CD14-positive monocyte (primary cell): Measurements from ENCODE around the gene TMEM14B. TPM values are rescaled to one million over a fixed set of nuclear protein-coding genes. Genes with fewer than 3 reads are reported as not detected.

Experiments
- DNase-seq, 3 donors: peaks; one replicate each; pipeline ENCODE4 v3.0.0-alpha.2; 2011 to 2022
- H2AFZ ChIP-seq: 2 replicates; pipeline ENCODE4 v1.6.0; 2012; ENCODE audit warnings: mild to moderate bottlenecking, low read depth, low read length, inconsistent platforms; ENCODE audit not compliant: insufficient read depth, poor library complexity, severe bottlenecking
- H3K27ac ChIP-seq, 2 donors: 1 replicate in 1 of 2; 2 replicates in 1 of 2; pipeline ENCODE4 v1.5.1; 2012 to 2013; ENCODE audit warnings: low read length in 2 of 2, control low read depth in 1 of 2, inconsistent platforms in 1 of 2, low read depth in 1 of 2, mild to moderate bottlenecking in 1 of 2
- H3K27me3 ChIP-seq, 2 donors: one replicate each; pipeline versions ENCODE4 v1.6.0 to v1.6.1; 2011 to 2013; ENCODE audit warnings: low read length in 2 of 2; ENCODE audit not compliant: control insufficient read depth in 2 of 2, insufficient read depth in 2 of 2
- H3K36me3 ChIP-seq, 2 donors: replicated peaks in 1 of 2; 1 replicate in 1 of 2; 2 replicates in 1 of 2; pipeline versions ENCODE4 v1.5.1 to v1.6.1; 2012 to 2013; ENCODE audit warnings: low read length in 2 of 2, control low read depth in 1 of 2, inconsistent platforms in 1 of 2, mild to moderate bottlenecking in 1 of 2; ENCODE audit not compliant: insufficient read depth in 2 of 2, control insufficient read depth in 1 of 2
- H3K4me1 ChIP-seq, 2 donors: 1 replicate in 1 of 2; 2 replicates in 1 of 2; pipeline versions ENCODE4 v1.5.1 to v1.6.1; 2012 to 2013; ENCODE audit warnings: low read length in 2 of 2, control low read depth in 1 of 2, inconsistent platforms in 1 of 2, mild to moderate bottlenecking in 1 of 2, moderate library complexity in 1 of 2; ENCODE audit not compliant: insufficient read depth in 2 of 2, control insufficient read depth in 1 of 2
- H3K4me2 ChIP-seq: replicated peaks from 2 replicates; pipeline ENCODE3; 2012; ENCODE audit warnings: low read length, moderate library complexity, mild to moderate bottlenecking; ENCODE audit not compliant: poor library complexity, severe bottlenecking; ENCODE audit errors: extremely low read depth
- H3K4me3 ChIP-seq, 3 experiments: fragments of 200-600 bp in 1 of 3; sonication (generic) in 1 of 3; replicated peaks in 1 of 3; 1 replicate in 2 of 3; 2 replicates in 1 of 3; pipeline ENCODE4 v1.5.1; 2011 to 2013; ENCODE audit warnings: low read length in 3 of 3, mild to moderate bottlenecking in 3 of 3, control low read depth in 2 of 3, low read depth in 2 of 3, inconsistent platforms in 1 of 3, moderate library complexity in 1 of 3
- H3K79me2 ChIP-seq: 2 replicates; pipeline ENCODE4 v1.6.0; 2012; ENCODE audit warnings: mild to moderate bottlenecking, control low read depth, inconsistent platforms, low read length, moderate library complexity; ENCODE audit not compliant: insufficient read depth
- H3K9ac ChIP-seq: 2 replicates; pipeline ENCODE4 v1.6.0; 2017; ENCODE audit warnings: low read length, mild to moderate bottlenecking; ENCODE audit not compliant: insufficient read depth, poor library complexity, severe bottlenecking
- H3K9me3 ChIP-seq, 2 donors: replicated peaks in 1 of 2; 1 replicate in 1 of 2; 2 replicates in 1 of 2; pipeline versions ENCODE4 v1.5.1 to v1.6.1; 2012 to 2013; ENCODE audit warnings: low read length in 2 of 2, control low read depth in 1 of 2; ENCODE audit not compliant: control insufficient read depth in 1 of 2, insufficient read depth in 1 of 2
- H4K20me1 ChIP-seq: 2 replicates; pipeline ENCODE4 v1.6.0; 2012; ENCODE audit warnings: mild to moderate bottlenecking, low read length, control low read depth, moderate library complexity; ENCODE audit not compliant: insufficient read depth
- H3K27ac Mint-ChIP-seq, 7 donors: one replicate each; pipeline ENCODE4 v1.8.0; 2020; ENCODE audit warnings: mild to moderate bottlenecking in 7 of 7, mixed read lengths in 7 of 7, moderate library complexity in 6 of 7, inconsistent platforms in 2 of 7
- H3K27me3 Mint-ChIP-seq, 3 donors: one replicate each; pipeline ENCODE4 v1.8.0; 2021 to 2022; ENCODE audit warnings: low read depth in 3 of 3, mild to moderate bottlenecking in 3 of 3, mixed read lengths in 3 of 3, moderate library complexity in 3 of 3, inconsistent platforms in 1 of 3
- H3K36me3 Mint-ChIP-seq, 2 donors: one replicate each; pipeline ENCODE4 v1.8.0; 2020; ENCODE audit warnings: mixed read lengths in 2 of 2, inconsistent platforms in 1 of 2, mild to moderate bottlenecking in 1 of 2
- H3K4me1 Mint-ChIP-seq: one replicate; pipeline ENCODE4 v1.8.0; 2020; ENCODE audit warnings: mild to moderate bottlenecking, mixed read lengths
- H3K4me3 Mint-ChIP-seq, 2 donors: one replicate each; pipeline ENCODE4 v1.8.0; 2020; ENCODE audit warnings: mild to moderate bottlenecking in 2 of 2, mixed read lengths in 2 of 2, moderate library complexity in 1 of 2
- H3K9me3 Mint-ChIP-seq, 7 donors: one replicate each; pipeline ENCODE4 v1.8.0; 2020 to 2022; ENCODE audit warnings: mixed read lengths in 7 of 7, mild to moderate bottlenecking in 6 of 7, moderate library complexity in 6 of 7, inconsistent platforms in 2 of 7
- WGBS: methylation state at CpG from one replicate; pipeline ENCODE4 v1.1.5; 2013; ENCODE audit warnings: missing lambda C conversion rate; ENCODE audit not compliant: insufficient coverage; 5-methylcytosine and 5-hydroxymethylcytosine counted together
- intact Hi-C, 2 donors: fragments of 100-400 bp; cut with micrococcal nuclease; formaldehyde crosslinking; loops; one replicate each; pipeline versions ENCODE4 v1.15.0 to v1.15.1; 2023
- polyA plus RNA-seq, 3 donors: library from polyadenylated mRNA; depleted of rRNA in 1 of 3; unstranded in 2 of 3; stranded (reverse) in 1 of 3; fragments of 300-500 nt in 2 of 3; fragments of >200 nt in 1 of 3; fragmentation: Illumina TruSeq in 2 of 3; gene quantifications; 1 replicate in 2 of 3; 2 replicates in 1 of 3; pipeline ENCODE4 v1.2.3, GENCODE V29; 2012 to 2021
- TF ChIP-seq, protein P1 (sequence below): fragments of 200-600 bp; IDR thresholded peaks from one replicate; pipeline ENCODE4 v1.8.0; 2022; ENCODE audit warnings: antibody characterized with exemption, mild to moderate bottlenecking

TMEM14B gene
- polyA plus RNA-seq, 3 donors, result 38.8 to 185 (median 141) TPM

DNA sequence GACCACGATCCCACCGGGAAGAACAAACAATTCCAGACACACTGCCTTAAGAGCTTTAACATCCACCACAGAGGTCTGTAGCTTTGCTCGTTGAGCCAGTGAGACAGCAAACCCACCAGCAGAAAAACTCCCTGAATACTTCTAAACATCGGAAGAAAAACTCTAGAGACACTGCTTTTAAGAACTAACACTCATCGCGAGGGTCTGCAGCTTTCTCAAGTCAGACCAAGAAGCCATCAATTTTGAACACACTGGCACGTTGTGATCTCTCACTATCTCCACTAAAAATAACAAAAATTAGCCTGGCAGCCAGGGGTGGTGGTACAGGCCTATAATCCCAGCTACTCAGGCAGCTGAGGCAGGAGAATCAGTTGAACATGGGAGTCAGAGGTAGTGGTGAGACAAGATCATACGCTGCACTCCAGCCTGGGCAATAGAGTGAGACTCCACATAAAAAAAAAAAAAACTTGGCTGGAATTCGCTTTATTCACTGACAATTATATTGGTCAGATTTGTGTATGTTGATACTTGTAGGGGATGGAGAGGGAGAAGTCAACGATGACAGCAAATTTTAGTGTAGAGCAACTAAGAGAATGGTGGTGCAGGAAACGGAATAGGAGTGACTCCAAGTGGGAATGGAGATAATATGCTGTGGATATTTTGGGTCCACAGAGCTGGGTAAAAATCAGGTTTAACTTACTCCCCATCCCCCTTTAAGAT lies 25.6 kb upstream of the TMEM14B start:
- peaks cover 0 to 2% (median 0%) of the 10 kb centered on the region in 3 donors for H3K27me3 Mint-ChIP-seq
- peaks cover 49% of the 10 kb centered on the region for H3K4me1 Mint-ChIP-seq
- peak overlapping the region; percentile 54 to 91 (median 69) for H3K4me3 ChIP-seq
- 100% methylated on average over 4 of the region's 11 CpGs for WGBS
- H3K4me2 ChIP-seq, result peak overlapping the region; percentile 89
- H3K27me3 ChIP-seq, result no peaks in the 10 kb centered on the region
- H3K9me3 Mint-ChIP-seq, result peaks cover 14 to 26% (median 18%) of the 10 kb centered on the region in 7 donors
- H3K36me3 ChIP-seq, result peaks cover 0 to 4% of the 10 kb centered on the region in 2 donors
- TF ChIP-seq, protein P1, sequence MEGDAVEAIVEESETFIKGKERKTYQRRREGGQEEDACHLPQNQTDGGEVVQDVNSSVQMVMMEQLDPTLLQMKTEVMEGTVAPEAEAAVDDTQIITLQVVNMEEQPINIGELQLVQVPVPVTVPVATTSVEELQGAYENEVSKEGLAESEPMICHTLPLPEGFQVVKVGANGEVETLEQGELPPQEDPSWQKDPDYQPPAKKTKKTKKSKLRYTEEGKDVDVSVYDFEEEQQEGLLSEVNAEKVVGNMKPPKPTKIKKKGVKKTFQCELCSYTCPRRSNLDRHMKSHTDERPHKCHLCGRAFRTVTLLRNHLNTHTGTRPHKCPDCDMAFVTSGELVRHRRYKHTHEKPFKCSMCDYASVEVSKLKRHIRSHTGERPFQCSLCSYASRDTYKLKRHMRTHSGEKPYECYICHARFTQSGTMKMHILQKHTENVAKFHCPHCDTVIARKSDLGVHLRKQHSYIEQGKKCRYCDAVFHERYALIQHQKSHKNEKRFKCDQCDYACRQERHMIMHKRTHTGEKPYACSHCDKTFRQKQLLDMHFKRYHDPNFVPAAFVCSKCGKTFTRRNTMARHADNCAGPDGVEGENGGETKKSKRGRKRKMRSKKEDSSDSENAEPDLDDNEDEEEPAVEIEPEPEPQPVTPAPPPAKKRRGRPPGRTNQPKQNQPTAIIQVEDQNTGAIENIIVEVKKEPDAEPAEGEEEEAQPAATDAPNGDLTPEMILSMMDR, result no peak
- no peak for DNase-seq
- H3K79me2 ChIP-seq, result peaks cover 15% of the 10 kb centered on the region
- H3K9ac ChIP-seq, result peak overlapping the region; percentile 72
- peak overlapping the region; percentile 95 for H2AFZ ChIP-seq
- H3K9me3 ChIP-seq, result peaks cover 7 to 21% of the 10 kb centered on the region in 2 donors
- H3K27ac ChIP-seq, result peak overlapping the region; percentile 61 to 79
- peak overlapping the region; percentile 91 to 97 for H3K4me3 Mint-ChIP-seq
- H3K27ac Mint-ChIP-seq, result peak overlapping the region; percentile 85 to 94 (median 91)
- peaks cover 12 to 18% of the 10 kb centered on the region in 2 donors for H3K36me3 Mint-ChIP-seq
- no peaks in the 10 kb centered on the region for H4K20me1 ChIP-seq
- H3K4me1 ChIP-seq, result peaks cover 24 to 36% of the 10 kb centered on the region in 2 donors
- intact Hi-C loops, result no loop called here

DNA sequence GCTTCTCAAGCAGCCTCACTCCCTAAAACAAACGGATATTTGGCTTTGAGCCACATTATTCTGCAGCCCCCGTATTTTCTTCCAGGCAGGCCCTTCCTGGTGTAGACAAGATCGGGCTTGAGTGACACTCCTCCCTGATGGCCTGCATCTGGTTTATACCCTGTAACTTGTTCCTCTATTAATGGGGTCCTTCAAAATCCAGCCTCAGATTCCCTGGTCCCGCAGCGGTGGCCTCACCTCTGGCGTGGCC lies 25.1 kb upstream of the TMEM14B start:
- no peak for DNase-seq
- H3K79me2 ChIP-seq, result peaks cover 15% of the 10 kb centered on the region
- H3K27me3 ChIP-seq, result no peaks in the 10 kb centered on the region
- peak overlapping the region; percentile 95 for H2AFZ ChIP-seq
- H3K36me3 ChIP-seq, result peaks cover 0 to 4% of the 10 kb centered on the region in 2 donors
- H3K9me3 ChIP-seq, result peaks cover 7 to 20% of the 10 kb centered on the region in 2 donors
- 0% methylated on average over 6 of the region's 6 CpGs for WGBS
- peaks cover 28 to 41% of the 10 kb centered on the region in 2 donors for H3K4me1 ChIP-seq
- peak overlapping the region; percentile 54 to 91 (median 69) for H3K4me3 ChIP-seq
- Mint-ChIP-seq H3K4me1 (peaks cover 52% of the 10 kb centered on the region), H3K4me3 (peak overlapping the region; percentile 91 to 97), H3K27me3 (peaks cover 0 to 2% (median 0%) of the 10 kb centered on the region in 3 donors), H3K9me3 (peaks cover 13 to 25% (median 18%) of the 10 kb centered on the region in 7 donors), H3K36me3 (peaks cover 12 to 18% of the 10 kb centered on the region in 2 donors), H3K27ac (peak overlapping the region; percentile 85 to 94 (median 91))
- intact Hi-C loops, result no loop called here
- H3K4me2 ChIP-seq, result peak overlapping the region; percentile 89
- H3K9ac ChIP-seq, result peak overlapping the region; percentile 72
- TF ChIP-seq, protein P1, result no peak
- peak overlapping the region; percentile 61 to 79 for H3K27ac ChIP-seq
- no peaks in the 10 kb centered on the region for H4K20me1 ChIP-seq
